Neural progenitor cell (in vitro differentiated cells): ENCODE measurements around the gene WDR55. TPM values are rescaled to one million over a fixed set of nuclear protein-coding genes. Genes with fewer than 3 reads are reported as not detected.

Source experiments
- DNase-seq: peaks from one replicate; pipeline ENCODE4 v3.0.0-alpha.2; 2016; ENCODE audit warnings: low spot score
- H2AFZ ChIP-seq: fragments of 200-600 bp; sonication (generic); replicated peaks from 2 replicates; pipeline ENCODE4 v1.6.1; 2016; ENCODE audit warnings: antibody characterized with exemption
- H3F3A ChIP-seq: fragments of 200-600 bp; sonication (generic); 2 replicates; pipeline ENCODE4 v1.6.1; 2016; ENCODE audit warnings: antibody characterized with exemption, low read depth
- H3K27ac ChIP-seq: fragments of 200-600 bp; sonication (generic); 2 replicates; pipeline ENCODE4 v1.5.1; 2016; ENCODE audit warnings: mild to moderate bottlenecking
- H3K27me3 ChIP-seq: fragments of 200-600 bp; sonication (generic); 2 replicates; pipeline ENCODE4 v1.6.1; 2016; ENCODE audit warnings: mild to moderate bottlenecking, moderate library complexity
- H3K36me3 ChIP-seq: fragments of 200-600 bp; sonication (generic); 2 replicates; pipeline ENCODE4 v1.5.1; 2016
- H3K4me1 ChIP-seq: fragments of 200-600 bp; sonication (generic); 2 replicates; pipeline ENCODE4 v1.6.1; 2016; ENCODE audit warnings: mixed run types
- H3K4me2 ChIP-seq: fragments of 200-600 bp; sonication (generic); 2 replicates; pipeline ENCODE4 v1.6.1; 2016
- H3K4me3 ChIP-seq: fragments of 200-600 bp; sonication (generic); 2 replicates; pipeline ENCODE4 v1.5.1; 2016
- H3K79me2 ChIP-seq: fragments of 200-600 bp; sonication (generic); 2 replicates; pipeline ENCODE4 v1.6.1; 2016; ENCODE audit warnings: low read depth
- H3K9ac ChIP-seq: fragments of 200-600 bp; sonication (generic); 2 replicates; pipeline ENCODE4 v1.6.1; 2016
- H3K9me3 ChIP-seq: fragments of 200-600 bp; sonication (generic); 2 replicates; pipeline ENCODE4 v1.5.1; 2016; ENCODE audit warnings: low read depth
- H4K20me1 ChIP-seq: fragments of 200-600 bp; sonication (generic); 2 replicates; pipeline ENCODE4 v1.6.1; 2016; ENCODE audit warnings: low read depth
- H3K27ac Mint-ChIP-seq: 3 replicates; pipeline ENCODE4 v1.8.0; 2021; ENCODE audit warnings: mixed read lengths
- H3K27me3 Mint-ChIP-seq: 2 replicates; pipeline ENCODE4 v1.8.0; 2022; ENCODE audit warnings: low read depth, mild to moderate bottlenecking, inconsistent platforms, moderate library complexity, mixed read lengths; ENCODE audit not compliant: insufficient read depth
- H3K36me3 Mint-ChIP-seq: 3 replicates; pipeline ENCODE4 v1.8.0; 2021; ENCODE audit warnings: mixed read lengths
- H3K4me1 Mint-ChIP-seq: 3 replicates; pipeline ENCODE4 v1.8.0; 2021; ENCODE audit warnings: mixed read lengths
- H3K4me3 Mint-ChIP-seq: 3 replicates; pipeline ENCODE4 v1.8.0; 2021; ENCODE audit warnings: mild to moderate bottlenecking, moderate library complexity, mixed read lengths
- H3K9me3 Mint-ChIP-seq: 3 replicates; pipeline ENCODE4 v1.8.0; 2020; ENCODE audit warnings: mixed read lengths
- CTCF ChIP-seq: fragments of 200-600 bp; sonication (generic); IDR thresholded peaks from 2 replicates; pipeline ENCODE4 v1.5.1; 2017; ENCODE audit warnings: antibody characterized with exemption, mild to moderate bottlenecking
- EZH2 ChIP-seq: fragments of 200-600 bp; sonication (generic); IDR thresholded peaks from 2 replicates; pipeline ENCODE4 v1.6.1; 2017; ENCODE audit warnings: antibody characterized with exemption, mild to moderate bottlenecking, moderate library complexity
- EZH2phosphoT487 ChIP-seq: fragments of 200-600 bp; sonication (generic); IDR thresholded peaks from 2 replicates; pipeline ENCODE4 v1.6.1; 2017; ENCODE audit warnings: antibody characterized with exemption
- total RNA-seq: library from RNA; depleted of rRNA; stranded (reverse); fragments of >200 nt; gene quantifications from 2 replicates; pipeline ENCODE4 v1.2.3, GENCODE V29; 2015; ENCODE audit warnings: low replicate concordance

Gene WDR55
- total RNA-seq, 1 donor from 2014 or later: 6.9 TPM

- H3K9ac ChIP-seq: no peak within 1 kb of the TSS
- H2AFZ ChIP-seq: no peak within 1 kb of the TSS
- H3K4me3 ChIP-seq: no peak within 1 kb of the TSS
- Mint-ChIP-seq H3K27me3 (peaks cover 7% of the 10 kb centered on the region), H3K4me1 (no peaks in the 10 kb centered on the region), H3K36me3 (peaks cover 4% of the 10 kb centered on the region), H3K4me3 (no peak within 1 kb of the TSS), H3K9me3 (peaks cover 19% of the 10 kb centered on the region), H3K27ac (no peak within 1 kb of the TSS)
- no peak for DNase-seq
- H3K9me3 ChIP-seq: no peaks in the 10 kb centered on the region
- no peak within 1 kb of the TSS for H3K27ac ChIP-seq
- no peaks in the 10 kb centered on the region for H4K20me1 ChIP-seq
- H3K79me2 ChIP-seq: no peaks in the 10 kb centered on the region
- no peak within 1 kb of the TSS for H3K4me2 ChIP-seq
- no peaks in the 10 kb centered on the region for H3F3A ChIP-seq
- TF ChIP-seq EZH2 (no peak), EZH2phosphoT487 (no peak), CTCF (no peak)
- H3K4me1 ChIP-seq: no peaks in the 10 kb centered on the region
- no peaks in the 10 kb centered on the region for H3K36me3 ChIP-seq
- H3K27me3 ChIP-seq: no peaks in the 10 kb centered on the region
These were observed 31.7 kb upstream of the WDR55 start, which contains the start of gene CD14 for GRCh38 chr5:140633021-140633471. Gene CD14 (minus strand): TSS chr5:140633175. CDS start chr5:140633071, 104 bp downstream.

- H3K4me2 ChIP-seq: no peak overlapping the region
- H2AFZ ChIP-seq: no peak overlapping the region
- H3K27ac Mint-ChIP-seq: no peak overlapping the region
- H3K79me2 ChIP-seq: no peaks in the 10 kb centered on the region
- no peaks in the 10 kb centered on the region for H3K9me3 ChIP-seq
- H3K4me1 ChIP-seq: no peaks in the 10 kb centered on the region
- no peaks in the 10 kb centered on the region for H3K4me1 Mint-ChIP-seq
- H3K9me3 Mint-ChIP-seq: peaks cover 15% of the 10 kb centered on the region
- no peaks in the 10 kb centered on the region for H3K27me3 ChIP-seq
- no peaks in the 10 kb centered on the region for H3K36me3 ChIP-seq
- H3K4me3 Mint-ChIP-seq: no peak overlapping the region
- DNase-seq: no peak
- H4K20me1 ChIP-seq: no peaks in the 10 kb centered on the region
- no peak for TF ChIP-seq CTCF
- no peak for TF ChIP-seq EZH2
- TF ChIP-seq EZH2phosphoT487: no peak
- H3K9ac ChIP-seq: no peak overlapping the region
- peaks cover 4% of the 10 kb centered on the region for H3K36me3 Mint-ChIP-seq
- H3K4me3 ChIP-seq: no peak overlapping the region
- H3K27me3 Mint-ChIP-seq: peaks cover 7% of the 10 kb centered on the region
- no peak overlapping the region for H3K27ac ChIP-seq
- H3F3A ChIP-seq: no peaks in the 10 kb centered on the region
These were observed 31.2 kb upstream of the WDR55 start for GRCh38 chr5:140633501-140633900.

GRCh38 chr5:140634103-140634502 lies 30.6 kb upstream of the WDR55 start:
- Histone ChIP-seq H3K9ac (no peak overlapping the region), H3K36me3 (no peaks in the 10 kb centered on the region), H3K27ac (no peak overlapping the region), H4K20me1 (no peaks in the 10 kb centered on the region), H3F3A (no peaks in the 10 kb centered on the region), H3K27me3 (no peaks in the 10 kb centered on the region), H3K9me3 (no peaks in the 10 kb centered on the region), H3K79me2 (no peaks in the 10 kb centered on the region), H2AFZ (no peak overlapping the region), H3K4me2 (no peak overlapping the region), H3K4me1 (no peaks in the 10 kb centered on the region), H3K4me3 (no peak overlapping the region)
- no peak for TF ChIP-seq CTCF
- TF ChIP-seq EZH2phosphoT487: no peak
- no peak for TF ChIP-seq EZH2
- no peak overlapping the region for H3K27ac Mint-ChIP-seq
- H3K9me3 Mint-ChIP-seq: peaks cover 19% of the 10 kb centered on the region
- peaks cover 9% of the 10 kb centered on the region for H3K27me3 Mint-ChIP-seq
- peaks cover 8% of the 10 kb centered on the region for H3K36me3 Mint-ChIP-seq
- H3K4me1 Mint-ChIP-seq: peaks cover 4% of the 10 kb centered on the region
- DNase-seq: no peak
- H3K4me3 Mint-ChIP-seq: no peak overlapping the region
